Measurements from ENCODE around the gene E2F6. TPM values are rescaled to one million over a fixed set of nuclear protein-coding genes. Genes with fewer than 3 reads are reported as not detected.

E2F6 gene
- total RNA-seq, 3 donors from 2014 or later: 21.1 to 25.0 (median 23.3) TPM

- no peak overlapping the region for H3K27ac ChIP-seq
- TF ChIP-seq POLR2AphosphoS5 (IDR thresholded peaks at IDR 0.05) (no peak), CTCF (IDR thresholded peaks at IDR 0.05) (no peak), POLR2A (IDR thresholded peaks at IDR 0.05) (no peak)
- intact Hi-C loops (cut with DNase I; ENCODE audit: low total_unique reads): loop anchor here (10.0 kb wide), 1 partner anchor 276 kb away; a partner anchor contains a TSS
Observed at GRCh38 chr2:11411244-11411643, 54.7 kb downstream of the E2F6 start.

GRCh38 chr2:11410101-11410500 lies 55.9 kb downstream of the E2F6 start:
- H3K9me3 ChIP-seq: no peaks in the 10 kb centered on the region
- no peaks in the 10 kb centered on the region for H3K36me3 ChIP-seq
- TF ChIP-seq POLR2A (IDR thresholded peaks at IDR 0.05) (no peak), POLR2AphosphoS5 (IDR thresholded peaks at IDR 0.05) (no peak)
- intact Hi-C loops (cut with DNase I; ENCODE audit: low total_unique reads): loop anchor here (10.0 kb wide), 1 partner anchor 275 kb away; a partner anchor contains a TSS
- no peak overlapping the region for H3K4me3 ChIP-seq
- H3K27ac ChIP-seq: no peak overlapping the region
- H3K27me3 ChIP-seq: no peaks in the 10 kb centered on the region
- no peak for DNase-seq (ENCODE audit: low spot score in 2 of 2)
- H3K4me1 ChIP-seq: no peaks in the 10 kb centered on the region

More at GRCh38 chr2:11411244-11411643, 54.7 kb downstream of the E2F6 start:
- no peaks in the 10 kb centered on the region for H3K4me1 ChIP-seq
- H3K36me3 ChIP-seq: no peaks in the 10 kb centered on the region
- no peak for DNase-seq (ENCODE audit: low spot score in 2 of 2)
- no peaks in the 10 kb centered on the region for H3K27me3 ChIP-seq
- H3K9me3 ChIP-seq: no peaks in the 10 kb centered on the region
- H3K4me3 ChIP-seq: no peak overlapping the region

GRCh38 chr2:11409572-11409959 lies 56.4 kb downstream of the E2F6 start:
- TF ChIP-seq POLR2AphosphoS5 (IDR thresholded peaks at IDR 0.05) (no peak), POLR2A (IDR thresholded peaks at IDR 0.05) (no peak), CTCF (IDR thresholded peaks at IDR 0.05) (no peak)
- no peaks in the 10 kb centered on the region for H3K4me1 ChIP-seq

GRCh38 chr2:11408959-11409571 lies 56.9 kb downstream of the E2F6 start:
- no peak for DNase-seq (ENCODE audit: low spot score in 2 of 2)
- H3K27me3 ChIP-seq: no peaks in the 10 kb centered on the region
- no peaks in the 10 kb centered on the region for H3K9me3 ChIP-seq
- H3K4me3 ChIP-seq: no peak overlapping the region
- no peak for TF ChIP-seq POLR2AphosphoS5 (IDR thresholded peaks at IDR 0.05)
- TF ChIP-seq CTCF (IDR thresholded peaks at IDR 0.05): no peak
- no peak for TF ChIP-seq POLR2A (IDR thresholded peaks at IDR 0.05)
- H3K4me1 ChIP-seq: no peaks in the 10 kb centered on the region
- intact Hi-C loops (cut with DNase I; ENCODE audit: low total_unique reads): no loop called here
- H3K27ac ChIP-seq: no peak overlapping the region
- no peaks in the 10 kb centered on the region for H3K36me3 ChIP-seq

More at GRCh38 chr2:11409572-11409959, 56.4 kb downstream of the E2F6 start:
- Histone ChIP-seq H3K9me3 (no peaks in the 10 kb centered on the region), H3K27me3 (no peaks in the 10 kb centered on the region), H3K36me3 (no peaks in the 10 kb centered on the region), H3K4me3 (no peak overlapping the region), H3K27ac (no peak overlapping the region)
- intact Hi-C loops (cut with DNase I; ENCODE audit: low total_unique reads): no loop called here
- no peak for DNase-seq (ENCODE audit: low spot score in 2 of 2)

- TF ChIP-seq POLR2AphosphoS5 (IDR thresholded peaks at IDR 0.05): no peak
- no peak for TF ChIP-seq POLR2A (IDR thresholded peaks at IDR 0.05)
- no peak for TF ChIP-seq CTCF (IDR thresholded peaks at IDR 0.05)
- intact Hi-C loops (cut with DNase I; ENCODE audit: low total_unique reads): no loop called here
- H3K36me3 ChIP-seq: no peaks in the 10 kb centered on the region
- H3K4me3 ChIP-seq: no peak overlapping the region
- H3K27me3 ChIP-seq: no peaks in the 10 kb centered on the region
- H3K27ac ChIP-seq: peak overlapping the region; percentile 52 to 73
- H3K4me1 ChIP-seq: no peaks in the 10 kb centered on the region
- no peak for DNase-seq (ENCODE audit: low spot score in 2 of 2)
- H3K9me3 ChIP-seq: no peaks in the 10 kb centered on the region
Observed at GRCh38 chr2:11407413-11407812, 58.5 kb downstream of the E2F6 start.
